Naive thymus-derived CD4-positive, alpha-beta T cell (primary cell): ENCODE measurements around the gene HUS1B. TPM values are rescaled to one million over a fixed set of nuclear protein-coding genes. Genes with fewer than 3 reads are reported as not detected.
A peak's percentile ranks its signal among the peaks of the same experiment; 100 is the strongest.

Source experiments
- ATAC-seq: fragments of 150-1000 bp; cut with Tn5 transposase; 2 replicates; pipeline ENCODE4 v1.10.0; 2021; ENCODE audit warnings: mild to moderate bottlenecking, moderate library complexity
- CTCF ChIA-PET: fragments of 350-600 bp; sonication (Branson Sonifier 250); formaldehyde crosslinking; loops from one replicate; lab custom pipeline; 2021; ENCODE audit warnings: antibody characterized with exemption; lab: Charles Lee
- POLR2A ChIA-PET: fragments of 350-600 bp; sonication (Branson Sonifier 250); formaldehyde crosslinking; loops from one replicate; lab custom pipeline; 2021; ENCODE audit warnings: antibody characterized with exemption, inconsistent platforms; lab: Charles Lee
- DNase-seq, 9 donors: peaks; one replicate each; pipeline versions ENCODE4 v3.0.0 to v3.0.0-alpha.2; 2020 to 2022; ENCODE audit warnings: mixed read lengths in 1 of 9
- H3K27ac ChIP-seq: one replicate; pipeline ENCODE4 v1.7.0; 2013; ENCODE audit warnings: mild to moderate bottlenecking, low read depth, low read length, moderate library complexity
- H3K27me3 ChIP-seq, 2 donors: one replicate each; pipeline ENCODE4 v1.7.0; 2013; ENCODE audit warnings: low read length in 2 of 2, mild to moderate bottlenecking in 2 of 2, moderate library complexity in 2 of 2; ENCODE audit not compliant: control insufficient read depth in 2 of 2, insufficient read depth in 2 of 2
- H3K36me3 ChIP-seq, 3 experiments: 1 replicate in 2 of 3; 2 replicates in 1 of 3; pipeline ENCODE4 v1.7.0; 2013; ENCODE audit warnings: low read length in 3 of 3, mild to moderate bottlenecking in 3 of 3, moderate library complexity in 1 of 3; ENCODE audit not compliant: insufficient read depth in 3 of 3, control insufficient read depth in 2 of 3
- H3K4me1 ChIP-seq, 2 donors: one replicate each; pipeline ENCODE4 v1.7.0; 2013; ENCODE audit warnings: low read length in 2 of 2, mild to moderate bottlenecking in 2 of 2, moderate library complexity in 1 of 2; ENCODE audit not compliant: control insufficient read depth in 2 of 2, insufficient read depth in 2 of 2
- H3K4me3 ChIP-seq: 2 replicates; pipeline ENCODE4 v1.7.0; 2013; ENCODE audit warnings: mild to moderate bottlenecking, low read length
- H3K9me3 ChIP-seq, 3 experiments: 1 replicate in 2 of 3; 2 replicates in 1 of 3; pipeline ENCODE4 v1.7.0; 2013; ENCODE audit warnings: low read length in 3 of 3; ENCODE audit not compliant: control insufficient read depth in 2 of 3
- H3K27ac Mint-ChIP-seq, 9 donors: one replicate each; pipeline ENCODE4 v1.8.0; 2020 to 2022; ENCODE audit warnings: mixed read lengths in 9 of 9, mild to moderate bottlenecking in 8 of 9, moderate library complexity in 5 of 9, inconsistent platforms in 2 of 9
- H3K27me3 Mint-ChIP-seq, 5 donors: one replicate each; pipeline ENCODE4 v1.8.0; 2021 to 2022; ENCODE audit warnings: mixed read lengths in 5 of 5, mild to moderate bottlenecking in 1 of 5
- H3K36me3 Mint-ChIP-seq, 5 donors: one replicate each; pipeline ENCODE4 v1.8.0; 2020 to 2022; ENCODE audit warnings: mixed read lengths in 5 of 5, mild to moderate bottlenecking in 3 of 5, inconsistent platforms in 1 of 5
- H3K4me1 Mint-ChIP-seq, 7 donors: one replicate each; pipeline ENCODE4 v1.8.0; 2020 to 2022; ENCODE audit warnings: mixed read lengths in 7 of 7, mild to moderate bottlenecking in 3 of 7, inconsistent platforms in 1 of 7
- H3K4me3 Mint-ChIP-seq, 10 donors: one replicate each; pipeline ENCODE4 v1.8.0; 2020 to 2022; ENCODE audit warnings: mild to moderate bottlenecking in 10 of 10, mixed read lengths in 10 of 10, moderate library complexity in 6 of 10, inconsistent platforms in 2 of 10
- H3K9me3 Mint-ChIP-seq, 11 donors: one replicate each; pipeline ENCODE4 v1.8.0; 2020 to 2022; ENCODE audit warnings: mixed read lengths in 11 of 11, mild to moderate bottlenecking in 4 of 11, inconsistent platforms in 1 of 11, moderate library complexity in 1 of 11
- intact Hi-C, 2 donors: fragments of 100-400 bp; cut with micrococcal nuclease; formaldehyde crosslinking; loops; one replicate each; pipeline ENCODE4 v1.15.1; 2023
- polyA plus RNA-seq, 2 donors: library from polyadenylated mRNA; unstranded; fragments of 300-500 nt; fragmentation: Illumina TruSeq; gene quantifications; one replicate each; pipeline ENCODE4 v1.2.3, GENCODE V29; 2021
- total RNA-seq, 6 experiments: library from RNA in 5 of 6; stranded (reverse) in 5 of 6; gene quantifications; 1 replicate in 5 of 6; 2 replicates in 1 of 6; pipeline ENCODE4 v1.2.3 and lab custom pipeline; 2021 to 2026

Gene HUS1B
- total RNA-seq (1 to 10 TPM; 1.4 to 3.5 (median 2.4) TPM), polyA plus RNA-seq (1 to 10 TPM; 1.1 to 1.4 TPM), total RNA-seq (lab: John Stamatoyannopoulos, UW) (1.2 reads per million)

DNA sequence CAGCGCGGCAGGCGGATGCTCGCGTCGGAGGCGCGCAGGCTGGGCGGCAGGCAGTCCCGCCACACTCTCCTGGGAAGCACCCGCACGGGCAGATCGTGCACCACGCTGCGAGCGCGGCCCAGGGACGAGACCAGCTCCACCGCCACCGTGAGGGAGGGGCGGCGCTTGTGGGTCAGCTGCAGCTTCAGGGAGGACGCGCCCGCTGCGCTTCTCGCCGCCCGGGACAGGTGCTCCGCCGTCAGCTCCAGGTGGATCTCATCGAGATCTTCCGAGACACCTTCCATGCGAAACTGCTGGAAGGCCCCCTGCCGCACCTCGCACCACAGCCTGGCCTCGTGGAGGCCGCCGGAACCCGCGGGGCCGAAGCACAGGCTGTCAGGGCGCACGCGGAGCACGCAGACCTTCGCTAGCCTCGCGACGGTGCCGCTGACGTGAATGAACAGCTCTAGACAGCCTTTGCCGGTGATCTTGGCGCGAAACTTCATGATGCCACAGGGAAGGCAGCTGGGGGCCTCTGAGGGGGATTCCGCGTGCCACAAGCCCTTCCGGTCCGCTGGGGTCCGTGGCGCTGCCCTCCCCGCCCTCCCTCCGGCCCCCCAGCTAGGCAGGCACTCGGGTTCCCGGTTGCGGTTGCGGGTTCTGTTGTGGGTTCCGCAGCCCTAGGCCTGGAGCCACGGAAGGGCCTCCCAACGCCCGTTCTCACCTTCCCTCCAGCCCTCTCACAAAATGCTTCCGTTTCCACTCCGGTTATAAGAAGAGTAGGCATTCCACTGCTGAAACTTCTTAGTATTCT is at the start of gene HUS1B:
Gene HUS1B, minus strand, starts transcription at position 641 of the 793 bp plus-strand sequence. Its CDS starts 156 bp downstream, at position 485.
- Histone ChIP-seq H3K27me3 (no peaks in the 10 kb centered on the region), H3K27ac (no peak within 1 kb of the TSS), H3K4me1 (peaks cover 6 to 13% of the 10 kb centered on the region in 2 donors), H3K4me3 (no peak within 1 kb of the TSS), H3K36me3 (peaks cover 0 to 11% (median 0%) of the 10 kb centered on the region in 3 experiments), H3K9me3 (no peaks in the 10 kb centered on the region)
- Mint-ChIP-seq H3K4me1 (peaks cover 33 to 64% (median 43%) of the 10 kb centered on the region in 7 donors), H3K36me3 (peaks cover 15 to 44% (median 41%) of the 10 kb centered on the region in 5 donors), H3K27ac (peak within 1 kb of the TSS in 5 of 9 donors; percentile 32 to 68 (median 55)), H3K9me3 (peaks cover 0 to 4% (median 0%) of the 10 kb centered on the region in 11 donors), H3K4me3 (no peak within 1 kb of the TSS), H3K27me3 (no peaks in the 10 kb centered on the region)
- ChIA-PET CTCF (no interaction called here), POLR2A (no interaction called here)
- DNase-seq: no peak
- ATAC-seq: no peak
- intact Hi-C loops: no loop called here

DNA sequence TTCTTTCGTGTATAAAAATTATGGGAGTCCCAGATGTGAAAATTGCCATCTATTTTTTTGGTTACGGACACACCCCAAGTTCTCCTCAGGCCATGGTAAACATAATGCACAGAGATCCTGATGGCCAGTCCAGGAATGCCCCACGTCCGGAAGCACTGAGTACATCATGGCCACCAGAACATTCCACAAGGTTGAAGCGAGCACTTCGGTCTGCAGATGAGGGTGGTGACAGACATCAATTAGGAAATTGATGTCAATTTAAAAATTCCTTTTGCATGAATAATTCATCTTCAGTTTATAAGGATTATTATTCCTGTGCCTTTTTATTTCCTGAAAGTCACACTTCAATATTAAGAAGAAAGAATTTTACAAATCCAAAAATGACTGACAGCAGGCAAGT is 49.2 kb upstream of the HUS1B start:
- H3K9me3 Mint-ChIP-seq: peaks cover 0 to 1% (median 0%) of the 10 kb centered on the region in 11 donors
- CTCF ChIA-PET: no interaction called here
- DNase-seq (no peak), ATAC-seq (no peak)
- H3K27me3 ChIP-seq: no peaks in the 10 kb centered on the region
- no peak overlapping the region for H3K4me3 ChIP-seq
- peaks cover 0 to 21% (median 11%) of the 10 kb centered on the region in 5 donors for H3K27me3 Mint-ChIP-seq
- no peak overlapping the region for H3K27ac Mint-ChIP-seq
- POLR2A ChIA-PET: no interaction called here
- H3K36me3 ChIP-seq: no peaks in the 10 kb centered on the region
- peaks cover 0 to 3% of the 10 kb centered on the region in 2 donors for H3K4me1 ChIP-seq
- H3K9me3 ChIP-seq: no peaks in the 10 kb centered on the region
- peaks cover 8 to 31% (median 15%) of the 10 kb centered on the region in 7 donors for H3K4me1 Mint-ChIP-seq
- H3K36me3 Mint-ChIP-seq: peaks cover 0 to 2% (median 0%) of the 10 kb centered on the region in 5 donors
- intact Hi-C loops: no loop called here
- H3K27ac ChIP-seq: no peak overlapping the region
- H3K4me3 Mint-ChIP-seq: no peak overlapping the region

DNA sequence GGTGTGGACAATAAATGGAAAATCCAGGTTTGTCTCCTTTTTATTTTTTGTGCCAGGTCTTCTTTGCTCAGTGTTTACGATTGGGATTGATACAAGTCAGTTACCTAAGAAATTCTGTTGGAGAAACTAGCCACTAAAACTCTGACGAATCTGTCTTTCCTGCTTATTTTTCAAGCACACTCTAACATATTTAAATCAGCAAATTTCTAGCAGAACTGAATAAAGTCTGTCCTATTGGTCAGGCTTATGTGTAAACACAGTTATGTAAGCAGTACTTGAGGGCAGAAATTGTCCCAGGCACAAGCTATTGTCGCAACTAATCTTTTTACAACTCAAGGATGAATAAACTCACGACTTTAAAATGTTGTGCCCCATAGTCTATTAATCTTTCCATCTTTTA is 48.1 kb upstream of the HUS1B start:
- POLR2A ChIA-PET: no interaction called here
- peaks cover 2 to 25% (median 6%) of the 10 kb centered on the region in 7 donors for H3K4me1 Mint-ChIP-seq
- H3K27ac Mint-ChIP-seq: no peak overlapping the region

DNA sequence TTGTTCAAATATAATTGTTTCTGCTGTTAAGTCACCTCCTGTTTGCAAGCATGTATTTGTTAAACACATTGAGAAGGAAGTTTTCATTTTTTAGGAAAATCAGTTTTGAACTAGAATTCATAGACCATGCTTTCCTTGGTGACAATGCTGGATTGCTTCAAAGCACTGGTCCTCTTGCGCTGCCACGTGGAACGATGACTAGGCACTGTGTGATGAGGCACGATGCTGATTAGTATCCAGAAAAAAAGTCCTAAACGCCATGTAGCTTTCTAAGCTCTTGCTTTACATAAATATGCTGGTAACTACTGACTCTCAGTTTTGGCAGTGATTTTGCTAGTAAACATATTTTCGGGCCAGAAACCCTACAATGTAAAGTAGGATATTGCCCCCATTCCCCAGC is 47.1 kb upstream of the HUS1B start:
- Mint-ChIP-seq H3K36me3 (peaks cover 0 to 2% (median 0%) of the 10 kb centered on the region in 5 donors), H3K27me3 (peaks cover 0 to 24% (median 11%) of the 10 kb centered on the region in 5 donors), H3K27ac (no peak overlapping the region), H3K9me3 (peaks cover 0 to 1% (median 0%) of the 10 kb centered on the region in 11 donors), H3K4me3 (no peak overlapping the region), H3K4me1 (peaks cover 0 to 19% (median 0%) of the 10 kb centered on the region in 7 donors)
- Histone ChIP-seq H3K4me1 (no peaks in the 10 kb centered on the region), H3K4me3 (no peak overlapping the region), H3K27me3 (no peaks in the 10 kb centered on the region), H3K27ac (no peak overlapping the region), H3K36me3 (no peaks in the 10 kb centered on the region), H3K9me3 (no peaks in the 10 kb centered on the region)
- CTCF ChIA-PET: no interaction called here
- intact Hi-C loops: no loop called here
- POLR2A ChIA-PET: interaction anchor here (0.7 to 1.2 kb wide), 2 partner anchors 11 to 12 kb away, joined by 3 read pairs; no protein-coding TSS in a partner anchor
- DNase-seq (no peak), ATAC-seq (no peak)

More for the DNA sequence above, 48.1 kb upstream of the HUS1B start:
- ATAC-seq: no peak
- peaks cover 0 to 24% (median 11%) of the 10 kb centered on the region in 5 donors for H3K27me3 Mint-ChIP-seq
- peaks cover 0 to 1% (median 0%) of the 10 kb centered on the region in 11 donors for H3K9me3 Mint-ChIP-seq
- no peak overlapping the region for H3K4me3 ChIP-seq
- DNase-seq: no peak
- H3K36me3 ChIP-seq: no peaks in the 10 kb centered on the region
- CTCF ChIA-PET: no interaction called here
- no peak overlapping the region for H3K4me3 Mint-ChIP-seq
- peaks cover 0 to 3% of the 10 kb centered on the region in 2 donors for H3K4me1 ChIP-seq
- no peaks in the 10 kb centered on the region for H3K27me3 ChIP-seq
- no peaks in the 10 kb centered on the region for H3K9me3 ChIP-seq
- H3K36me3 Mint-ChIP-seq: peaks cover 0 to 2% (median 0%) of the 10 kb centered on the region in 5 donors
- H3K27ac ChIP-seq: no peak overlapping the region
- intact Hi-C loops: no loop called here

DNA sequence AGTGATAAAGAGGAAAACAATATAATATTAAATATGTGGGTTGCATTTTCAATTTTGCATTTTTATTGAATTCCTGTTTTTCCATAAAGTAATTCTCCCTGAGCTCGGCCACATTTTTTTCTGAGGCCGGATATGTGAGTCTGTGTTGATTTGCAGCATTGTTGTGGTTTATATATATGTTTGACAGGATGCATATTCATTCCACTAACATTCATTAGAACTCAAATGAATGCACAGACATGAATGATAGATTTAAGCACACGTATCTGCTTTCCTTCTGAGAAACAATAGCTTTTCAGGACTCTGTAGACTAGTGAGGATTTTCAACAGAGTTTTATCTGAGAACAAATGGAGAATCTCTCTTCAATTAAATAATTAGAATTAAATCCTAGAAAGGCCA is 46.7 kb upstream of the HUS1B start:
- ChIA-PET CTCF (no interaction called here), POLR2A (interaction anchor here (0.7 to 1.2 kb wide), 2 partner anchors 10 to 12 kb away, joined by 3 read pairs; no protein-coding TSS in a partner anchor)
- no peak overlapping the region for H3K27ac ChIP-seq
- H3K4me1 ChIP-seq: no peaks in the 10 kb centered on the region
- intact Hi-C loops: no loop called here
- Mint-ChIP-seq H3K36me3 (peaks cover 0 to 2% (median 0%) of the 10 kb centered on the region in 5 donors), H3K4me1 (peaks cover 0 to 16% (median 0%) of the 10 kb centered on the region in 7 donors), H3K9me3 (peaks cover 0 to 1% (median 0%) of the 10 kb centered on the region in 11 donors), H3K4me3 (no peak overlapping the region), H3K27me3 (peaks cover 0 to 24% (median 11%) of the 10 kb centered on the region in 5 donors), H3K27ac (no peak overlapping the region)
- DNase-seq (no peak), ATAC-seq (no peak)
- no peak overlapping the region for H3K4me3 ChIP-seq
- no peaks in the 10 kb centered on the region for H3K9me3 ChIP-seq
- H3K27me3 ChIP-seq: no peaks in the 10 kb centered on the region
- H3K36me3 ChIP-seq: no peaks in the 10 kb centered on the region

DNA sequence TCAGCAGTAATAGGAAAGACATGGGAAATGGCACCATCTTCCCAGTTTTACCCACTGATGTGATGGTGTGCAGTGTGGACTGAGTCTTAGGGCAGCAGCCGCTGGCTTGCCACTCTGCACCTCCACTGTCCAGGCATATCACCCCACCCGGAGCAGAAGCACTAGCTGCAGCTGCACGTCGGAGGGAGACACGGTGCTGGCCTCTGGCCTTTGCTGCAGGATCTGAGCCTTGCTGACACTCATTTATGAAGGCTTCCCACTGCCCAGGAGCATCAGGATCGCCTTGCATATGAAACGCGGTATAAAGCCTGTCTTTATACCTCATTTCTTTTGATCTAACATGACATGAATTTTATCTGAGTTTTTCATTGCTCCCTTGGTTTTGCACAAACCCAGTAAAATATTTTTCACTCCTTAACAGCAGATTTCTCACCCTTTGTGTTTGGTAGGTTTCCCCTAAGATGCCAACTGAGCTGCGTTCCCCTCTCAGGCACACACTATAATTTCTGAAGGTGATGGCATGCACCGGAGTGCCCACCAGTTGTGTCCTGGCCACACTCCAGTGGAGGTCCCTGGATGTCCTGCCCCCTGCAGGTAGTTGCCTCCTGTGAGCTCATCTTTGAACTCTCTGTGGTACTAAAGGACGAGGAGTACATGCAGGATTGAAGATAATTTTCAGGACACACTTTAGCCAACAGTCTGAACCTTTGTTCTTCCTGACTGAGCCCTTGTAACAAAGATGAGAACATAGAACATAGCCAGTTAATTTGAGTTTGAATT is 45.0 kb upstream of the HUS1B start:
- H3K4me1 Mint-ChIP-seq: peaks cover 0 to 11% (median 0%) of the 10 kb centered on the region in 7 donors
- Histone ChIP-seq H3K27me3 (no peaks in the 10 kb centered on the region), H3K4me1 (no peaks in the 10 kb centered on the region), H3K27ac (no peak overlapping the region), H3K36me3 (no peaks in the 10 kb centered on the region), H3K4me3 (no peak overlapping the region), H3K9me3 (no peaks in the 10 kb centered on the region)
- H3K27ac Mint-ChIP-seq: no peak overlapping the region
- H3K4me3 Mint-ChIP-seq: no peak overlapping the region
- H3K27me3 Mint-ChIP-seq: peaks cover 0 to 18% (median 3%) of the 10 kb centered on the region in 5 donors
- peaks cover 0 to 2% (median 0%) of the 10 kb centered on the region in 5 donors for H3K36me3 Mint-ChIP-seq
- no peak for ATAC-seq
- ChIA-PET POLR2A (interaction anchor here (1.2 kb wide), 1 partner anchor 9 kb away, joined by 4 read pairs; no protein-coding TSS in a partner anchor), CTCF (no interaction called here)
- intact Hi-C loops: no loop called here
- no peak for DNase-seq
- no peaks in the 10 kb centered on the region for H3K9me3 Mint-ChIP-seq
